ENCODE data around the gene RYR2.

RYR2 gene

DNA sequence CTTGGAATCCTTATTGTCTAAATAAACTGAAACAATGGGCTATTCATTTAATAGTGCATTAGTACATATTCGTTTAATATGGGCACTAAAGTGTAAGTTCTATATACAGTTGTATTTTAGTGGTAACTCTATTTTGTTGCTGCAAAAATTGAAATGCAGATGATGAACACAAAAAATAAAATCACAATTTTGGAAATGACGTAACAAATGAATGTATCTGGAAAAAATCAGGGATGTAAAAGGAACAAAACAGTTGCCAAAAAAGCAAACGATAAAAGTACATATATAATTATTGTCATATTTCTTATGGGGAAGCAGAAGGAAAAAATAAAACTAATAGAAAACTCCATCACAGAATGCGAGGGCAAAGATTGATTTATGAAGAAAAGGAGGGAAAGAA is 254.9 kb downstream of the RYR2 start:
- in situ Hi-C loops (cut with HindIII; ENCODE audit: low sequenced_read_pairs) = no loop called here
- no peak overlapping the region for H3K4me3 ChIP-seq (ENCODE audit: low read depth, low read length)
- no peak for TF ChIP-seq CTCF (IDR thresholded peaks at IDR 0.05; ENCODE audit: low read depth, low read length)
- DNase-seq (ENCODE audit: low read depth, low spot score) = no peak

DNA sequence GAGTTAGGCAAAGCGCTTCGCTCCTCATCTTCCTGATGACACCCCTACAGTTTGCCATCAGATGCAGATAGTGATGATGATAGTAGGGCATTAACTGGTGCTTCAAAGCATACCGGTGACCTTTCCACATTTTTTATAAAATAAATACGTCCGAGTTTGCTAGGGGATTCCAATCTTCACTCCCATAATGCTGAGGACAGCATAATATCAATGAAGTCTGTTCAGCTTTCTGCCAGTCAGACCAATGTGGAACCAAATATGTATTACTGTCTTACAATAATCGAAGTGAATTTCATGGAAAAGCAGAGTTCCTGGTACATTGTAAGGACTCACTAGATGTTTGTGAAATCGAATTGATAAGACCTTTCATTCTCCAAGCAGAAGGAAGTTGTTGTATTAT is 258.7 kb downstream of the RYR2 start:
- DNase-seq (ENCODE audit: low read depth, low spot score) = no peak
- in situ Hi-C loops (cut with HindIII; ENCODE audit: low sequenced_read_pairs) = no loop called here
- H3K4me3 ChIP-seq (ENCODE audit: low read depth, low read length) = no peak overlapping the region
- TF ChIP-seq CTCF (IDR thresholded peaks at IDR 0.05; ENCODE audit: low read depth, low read length) = no peak

DNA sequence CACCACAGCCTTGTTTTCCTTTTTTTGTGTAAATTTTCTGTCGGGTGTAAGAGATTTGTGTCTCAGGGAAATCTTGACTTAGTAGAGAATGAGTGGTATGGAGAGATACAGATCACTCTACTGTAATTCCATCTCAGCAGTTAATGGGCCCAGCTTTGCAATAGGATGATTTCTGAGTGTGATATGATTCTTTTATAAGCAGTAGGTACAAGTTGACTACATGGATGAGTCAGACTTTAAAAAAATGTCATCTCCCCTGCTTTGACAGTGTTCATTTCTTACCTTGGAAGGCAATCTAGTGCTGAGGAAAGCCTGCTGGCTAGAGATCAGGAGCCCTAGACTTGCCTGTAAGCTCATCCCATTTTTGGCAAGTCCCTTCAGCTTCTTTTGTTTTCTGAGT is 261.9 kb downstream of the RYR2 start:
- DNase-seq (ENCODE audit: low read depth, low spot score) = no peak
- in situ Hi-C loops (cut with HindIII; ENCODE audit: low sequenced_read_pairs) = no loop called here
- H3K4me3 ChIP-seq (ENCODE audit: low read depth, low read length) = no peak overlapping the region
- TF ChIP-seq CTCF (IDR thresholded peaks at IDR 0.05; ENCODE audit: low read depth, low read length) = no peak

- no peak for DNase-seq (ENCODE audit: low read depth, low spot score)
- TF ChIP-seq CTCF (IDR thresholded peaks at IDR 0.05; ENCODE audit: low read depth, low read length) = no peak
- no peak overlapping the region for H3K4me3 ChIP-seq (ENCODE audit: low read depth, low read length)
- in situ Hi-C loops (cut with HindIII; ENCODE audit: low sequenced_read_pairs) = no loop called here
Measured at GRCh38 chr1:237306726-237307125, 264.7 kb downstream of the RYR2 start.

DNA sequence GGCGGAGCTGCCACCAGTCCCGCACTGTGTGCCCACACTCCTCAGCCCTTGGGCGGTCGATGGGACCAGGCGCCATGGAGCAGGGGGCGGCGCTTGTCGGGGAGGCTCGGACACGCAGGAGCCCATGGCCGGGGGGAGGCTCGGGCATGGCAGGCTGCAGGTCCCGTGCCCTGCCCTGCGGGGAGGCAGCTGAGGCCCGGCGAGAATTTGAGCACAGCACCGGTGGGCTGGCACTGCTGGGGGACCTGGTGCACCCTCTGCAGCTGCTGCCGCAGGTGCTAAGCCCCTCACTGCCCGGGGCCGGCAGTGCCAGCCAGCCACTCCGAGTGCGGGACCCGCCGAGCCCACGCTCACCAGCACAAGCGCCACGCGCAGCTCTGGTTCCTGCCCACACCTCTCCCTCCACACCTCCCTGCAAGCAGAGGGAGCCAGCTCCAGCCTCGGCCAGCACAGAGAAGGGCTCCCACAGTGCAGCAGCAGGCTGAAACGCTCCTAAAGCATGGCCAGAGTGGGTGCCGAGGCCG is 267.7 kb downstream of the RYR2 start:
- no peak overlapping the region for H3K4me3 ChIP-seq (ENCODE audit: low read depth, low read length)
- DNase-seq (ENCODE audit: low read depth, low spot score) = no peak
- in situ Hi-C loops (cut with HindIII; ENCODE audit: low sequenced_read_pairs) = no loop called here
- TF ChIP-seq CTCF (IDR thresholded peaks at IDR 0.05; ENCODE audit: low read depth, low read length) = no peak

DNA sequence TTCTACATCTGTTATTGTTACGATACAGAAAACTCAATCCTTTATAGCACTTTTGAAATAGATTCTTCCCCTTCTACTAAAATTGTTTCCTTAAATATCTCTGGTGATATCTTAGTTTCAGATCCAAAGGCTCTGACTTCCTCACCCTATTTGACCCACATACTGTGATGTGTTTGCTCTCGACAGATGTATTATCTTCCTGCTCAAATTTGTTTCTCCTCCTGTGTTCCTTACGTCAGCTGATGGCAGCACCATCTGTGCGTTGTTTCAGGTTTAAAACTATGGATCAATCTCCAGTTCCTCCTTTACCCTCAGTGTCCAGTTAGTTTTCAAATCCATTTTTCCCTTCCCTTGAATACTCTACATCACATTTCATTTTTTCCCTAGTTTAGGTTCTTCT is 274.4 kb downstream of the RYR2 start:
- DNase-seq (ENCODE audit: low read depth, low spot score) = no peak
- no peak for TF ChIP-seq CTCF (IDR thresholded peaks at IDR 0.05; ENCODE audit: low read depth, low read length)
- no peak overlapping the region for H3K4me3 ChIP-seq (ENCODE audit: low read depth, low read length)
- in situ Hi-C loops (cut with HindIII; ENCODE audit: low sequenced_read_pairs) = no loop called here

DNA sequence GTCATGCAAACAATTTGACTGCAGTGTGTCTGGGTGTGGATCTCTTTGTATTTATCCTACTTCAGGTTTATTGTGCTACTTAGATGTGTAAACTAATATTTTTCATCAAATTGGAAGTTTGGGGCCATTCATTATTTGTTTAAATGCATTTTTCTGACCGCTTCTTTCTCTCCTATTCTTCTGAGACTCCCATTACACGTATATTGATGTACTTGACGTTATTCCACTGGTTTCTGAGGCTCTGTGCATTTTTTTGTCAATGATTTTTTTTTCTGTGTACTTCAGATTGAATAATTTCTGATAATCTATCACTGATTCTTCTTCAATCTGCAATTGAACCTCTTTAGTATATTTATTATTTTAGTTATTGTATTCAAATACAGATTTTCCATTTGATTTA is 276.8 kb downstream of the RYR2 start:
- no peak for TF ChIP-seq CTCF (IDR thresholded peaks at IDR 0.05; ENCODE audit: low read depth, low read length)
- no peak for DNase-seq (ENCODE audit: low read depth, low spot score)
- no peak overlapping the region for H3K4me3 ChIP-seq (ENCODE audit: low read depth, low read length)
- in situ Hi-C loops (cut with HindIII; ENCODE audit: low sequenced_read_pairs) = no loop called here

Data from astrocyte of the spinal cord (primary cell).